MM.1S (cell line): ENCODE data around the gene ANKMY1.

Experiments
- DNase-seq: peaks from one replicate; pipeline ENCODE4 v3.0.0-alpha.2; 2015
- H2AFZ ChIP-seq: fragments of 300-600 bp; sonication (generic); 2 replicates; pipeline ENCODE4 v1.6.0; 2016; ENCODE audit warnings: antibody characterized with exemption, low read length
- H3F3A ChIP-seq: fragments of 300-600 bp; sonication (generic); 2 replicates; pipeline ENCODE4 v1.6.1; 2016; ENCODE audit warnings: mild to moderate bottlenecking, antibody characterized with exemption, low read length, moderate library complexity, mixed read lengths; ENCODE audit not compliant: insufficient read depth
- H3K27ac ChIP-seq: fragments of 300-600 bp; sonication (generic); 2 replicates; pipeline ENCODE4 v1.5.1; 2016; ENCODE audit warnings: mild to moderate bottlenecking, low read length
- H3K27me3 ChIP-seq: fragments of 300-600 bp; sonication (generic); replicated peaks from 2 replicates; pipeline ENCODE4 v1.6.0; 2016; ENCODE audit warnings: low read length; ENCODE audit not compliant: insufficient read depth
- H3K36me3 ChIP-seq: fragments of 300-600 bp; sonication (generic); replicated peaks from 2 replicates; pipeline ENCODE4 v1.6.1; 2016; ENCODE audit warnings: mild to moderate bottlenecking, low read length, mixed read lengths; ENCODE audit not compliant: insufficient read depth
- H3K4me1 ChIP-seq: fragments of 300-600 bp; sonication (generic); 2 replicates; pipeline ENCODE4 v1.6.1; 2016; ENCODE audit warnings: low read length, mixed read lengths
- H3K4me2 ChIP-seq: fragments of 300-600 bp; sonication (generic); 2 replicates; pipeline ENCODE4 v1.6.0; 2016; ENCODE audit warnings: low read depth, low read length
- H3K4me3 ChIP-seq: fragments of 300-600 bp; sonication (generic); 2 replicates; pipeline ENCODE4 v1.5.1; 2016; ENCODE audit warnings: low read length, mixed read lengths
- H3K79me2 ChIP-seq: fragments of 300-600 bp; sonication (generic); 2 replicates; pipeline ENCODE4 v1.6.1; 2016; ENCODE audit warnings: mixed run types, low read length, mixed read lengths
- H3K9ac ChIP-seq: fragments of 300-600 bp; sonication (generic); 2 replicates; pipeline ENCODE4 v1.6.1; 2016; ENCODE audit warnings: low read length, mixed read lengths
- H3K9me2 ChIP-seq: fragments of 300-600 bp; sonication (generic); replicated peaks from 2 replicates; pipeline ENCODE4 v1.6.1; 2016; ENCODE audit warnings: mild to moderate bottlenecking, low read length, mixed read lengths; ENCODE audit not compliant: insufficient read depth
- H3K9me3 ChIP-seq: fragments of 300-600 bp; sonication (generic); replicated peaks from 2 replicates; pipeline ENCODE4 v1.6.1; 2016; ENCODE audit warnings: mild to moderate bottlenecking, low read length, mixed read lengths; ENCODE audit not compliant: insufficient read depth
- H4K20me1 ChIP-seq: fragments of 300-600 bp; sonication (generic); 2 replicates; pipeline ENCODE4 v1.6.1; 2016; ENCODE audit warnings: mild to moderate bottlenecking, low read length, moderate library complexity, mixed read lengths; ENCODE audit not compliant: insufficient read depth
- CTCF ChIP-seq: fragments of 300-600 bp; sonication (generic); IDR thresholded peaks from 2 replicates; pipeline ENCODE4 v1.5.1; 2016; ENCODE audit warnings: antibody characterized with exemption, low read length, mixed read lengths
- EZH2 ChIP-seq: fragments of 300-600 bp; sonication (generic); optimal IDR thresholded peaks from 2 replicates; pipeline ENCODE3; 2017; ENCODE audit warnings: low read depth, mild to moderate bottlenecking, antibody characterized with exemption, low read length, mixed read lengths
- EZH2phosphoT487 ChIP-seq: fragments of 300-600 bp; sonication (generic); IDR thresholded peaks from 2 replicates; pipeline ENCODE4 v1.6.1; 2018; ENCODE audit warnings: antibody characterized with exemption, low read length

The ANKMY1 gene

GRCh38 chr2:240577281-240578109, 19.7 kb upstream of the ANKMY1 start:
- H3K27ac ChIP-seq: peak overlapping the region; percentile 99; the same call in 1 of the 2 replicates
- DNase-seq: no peak
- no peak for TF ChIP-seq EZH2
- no peak for TF ChIP-seq CTCF
- TF ChIP-seq EZH2phosphoT487: no peak
- H3K9me3 ChIP-seq: no peaks in the 10 kb centered on the region
- H3K79me2 ChIP-seq: peaks cover 23% of the 10 kb centered on the region
- H3F3A ChIP-seq: peaks cover 27% of the 10 kb centered on the region
- H3K36me3 ChIP-seq: no peaks in the 10 kb centered on the region
- H4K20me1 ChIP-seq: no peaks in the 10 kb centered on the region
- no peaks in the 10 kb centered on the region for H3K27me3 ChIP-seq
- H3K4me2 ChIP-seq: no peak overlapping the region
- H3K9ac ChIP-seq: no peak overlapping the region
- H2AFZ ChIP-seq: no peak overlapping the region
- H3K4me1 ChIP-seq: peaks cover 32% of the 10 kb centered on the region
- no peak overlapping the region for H3K4me3 ChIP-seq
- no peaks in the 10 kb centered on the region for H3K9me2 ChIP-seq

GRCh38 chr2:240576436-240577205, 18.8 kb upstream of the ANKMY1 start:
- H3K4me1 ChIP-seq: peaks cover 31% of the 10 kb centered on the region
- H3K4me2 ChIP-seq: no peak overlapping the region
- H3F3A ChIP-seq: peaks cover 27% of the 10 kb centered on the region
- DNase-seq: no peak
- H2AFZ ChIP-seq: no peak overlapping the region
- H3K27me3 ChIP-seq: no peaks in the 10 kb centered on the region
- no peaks in the 10 kb centered on the region for H3K9me3 ChIP-seq
- TF ChIP-seq CTCF: no peak
- TF ChIP-seq EZH2: no peak
- TF ChIP-seq EZH2phosphoT487: no peak
- H3K9ac ChIP-seq: no peak overlapping the region
- H3K27ac ChIP-seq: no peak overlapping the region
- no peaks in the 10 kb centered on the region for H3K9me2 ChIP-seq
- no peaks in the 10 kb centered on the region for H4K20me1 ChIP-seq
- H3K79me2 ChIP-seq: peaks cover 23% of the 10 kb centered on the region
- H3K36me3 ChIP-seq: no peaks in the 10 kb centered on the region
- H3K4me3 ChIP-seq: no peak overlapping the region

- Histone ChIP-seq H3K79me2 (peaks cover 28% of the 10 kb centered on the region), H3K27ac (no peak overlapping the region), H2AFZ (no peak overlapping the region), H3K27me3 (no peaks in the 10 kb centered on the region), H4K20me1 (no peaks in the 10 kb centered on the region), H3K4me3 (no peak overlapping the region), H3F3A (peaks cover 24% of the 10 kb centered on the region), H3K9ac (no peak overlapping the region), H3K36me3 (no peaks in the 10 kb centered on the region), H3K9me3 (no peaks in the 10 kb centered on the region), H3K4me2 (no peak overlapping the region), H3K4me1 (peaks cover 31% of the 10 kb centered on the region), H3K9me2 (no peaks in the 10 kb centered on the region)
- TF ChIP-seq EZH2phosphoT487 (no peak), EZH2 (no peak), CTCF (no peak)
- DNase-seq: no peak
These were observed 18.2 kb upstream of the ANKMY1 start for GRCh38 chr2:240576036-240576435.
